ENCODE data around the gene GATAD2A.

GATAD2A gene

DNA sequence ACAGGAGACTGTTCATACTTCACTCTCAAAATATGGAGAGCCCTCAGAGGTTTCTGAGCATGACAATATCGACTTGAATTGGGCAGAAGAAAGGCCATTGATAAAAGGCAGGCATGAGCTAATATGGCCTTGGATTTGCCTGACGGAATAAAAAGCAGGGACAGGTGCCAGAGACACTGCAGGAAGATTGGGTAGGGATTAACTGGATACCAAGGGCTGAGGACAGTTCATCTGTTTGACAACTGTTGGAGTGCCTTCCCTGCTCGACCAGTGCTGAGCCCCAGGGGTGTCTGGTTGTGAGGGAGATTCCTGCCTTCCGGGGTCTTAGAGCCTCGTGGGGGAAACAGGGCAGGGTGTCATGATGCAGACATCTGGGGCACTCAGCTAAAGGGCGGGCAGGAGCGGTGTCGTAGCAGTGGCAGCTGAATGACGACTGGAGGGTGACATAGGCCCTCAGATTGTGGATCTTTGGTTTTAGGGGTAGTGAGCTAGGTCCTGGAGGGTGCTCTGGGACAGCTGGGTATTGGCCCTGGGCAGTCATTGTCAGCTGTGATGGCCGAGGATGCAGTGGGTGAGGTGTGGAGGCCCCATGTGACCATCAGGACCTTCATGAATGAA, 12.3 kb downstream of the GATAD2A start:
- TF ChIP-seq, protein P1, sequence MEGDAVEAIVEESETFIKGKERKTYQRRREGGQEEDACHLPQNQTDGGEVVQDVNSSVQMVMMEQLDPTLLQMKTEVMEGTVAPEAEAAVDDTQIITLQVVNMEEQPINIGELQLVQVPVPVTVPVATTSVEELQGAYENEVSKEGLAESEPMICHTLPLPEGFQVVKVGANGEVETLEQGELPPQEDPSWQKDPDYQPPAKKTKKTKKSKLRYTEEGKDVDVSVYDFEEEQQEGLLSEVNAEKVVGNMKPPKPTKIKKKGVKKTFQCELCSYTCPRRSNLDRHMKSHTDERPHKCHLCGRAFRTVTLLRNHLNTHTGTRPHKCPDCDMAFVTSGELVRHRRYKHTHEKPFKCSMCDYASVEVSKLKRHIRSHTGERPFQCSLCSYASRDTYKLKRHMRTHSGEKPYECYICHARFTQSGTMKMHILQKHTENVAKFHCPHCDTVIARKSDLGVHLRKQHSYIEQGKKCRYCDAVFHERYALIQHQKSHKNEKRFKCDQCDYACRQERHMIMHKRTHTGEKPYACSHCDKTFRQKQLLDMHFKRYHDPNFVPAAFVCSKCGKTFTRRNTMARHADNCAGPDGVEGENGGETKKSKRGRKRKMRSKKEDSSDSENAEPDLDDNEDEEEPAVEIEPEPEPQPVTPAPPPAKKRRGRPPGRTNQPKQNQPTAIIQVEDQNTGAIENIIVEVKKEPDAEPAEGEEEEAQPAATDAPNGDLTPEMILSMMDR (IDR thresholded peaks at IDR 0.05; ENCODE audit: low read depth, low read length): no peak
- no peak for TF ChIP-seq EZH2phosphoT487 (IDR thresholded peaks at IDR 0.05; ENCODE audit: low read depth)
- no peak overlapping the region for H3K4me3 ChIP-seq (ENCODE audit: low read length)
- no peaks in the 10 kb centered on the region for H3K9me3 ChIP-seq (ENCODE audit: insufficient read depth, low read length)
- peaks cover 28% of the 10 kb centered on the region for H3K4me1 ChIP-seq (ENCODE audit: low read length)
- H3K27me3 ChIP-seq (ENCODE audit: low read depth, low read length): no peaks in the 10 kb centered on the region
- peaks cover 5% of the 10 kb centered on the region for H3K36me3 ChIP-seq (replicated peaks; ENCODE audit: low read depth, low read length)
- no peak overlapping the region for H3K4me2 ChIP-seq (ENCODE audit: low read length)
- no peak overlapping the region for H3K27ac ChIP-seq (ENCODE audit: low read length)
- H3K79me2 ChIP-seq (ENCODE audit: low read length): peaks cover 98% of the 10 kb centered on the region
- peaks cover 83% of the 10 kb centered on the region for H4K20me1 ChIP-seq (ENCODE audit: insufficient read depth, low read length)
- no peak overlapping the region for H3K9ac ChIP-seq (ENCODE audit: low read length)
- H2AFZ ChIP-seq (ENCODE audit: low read depth, low read length): no peak overlapping the region

DNA sequence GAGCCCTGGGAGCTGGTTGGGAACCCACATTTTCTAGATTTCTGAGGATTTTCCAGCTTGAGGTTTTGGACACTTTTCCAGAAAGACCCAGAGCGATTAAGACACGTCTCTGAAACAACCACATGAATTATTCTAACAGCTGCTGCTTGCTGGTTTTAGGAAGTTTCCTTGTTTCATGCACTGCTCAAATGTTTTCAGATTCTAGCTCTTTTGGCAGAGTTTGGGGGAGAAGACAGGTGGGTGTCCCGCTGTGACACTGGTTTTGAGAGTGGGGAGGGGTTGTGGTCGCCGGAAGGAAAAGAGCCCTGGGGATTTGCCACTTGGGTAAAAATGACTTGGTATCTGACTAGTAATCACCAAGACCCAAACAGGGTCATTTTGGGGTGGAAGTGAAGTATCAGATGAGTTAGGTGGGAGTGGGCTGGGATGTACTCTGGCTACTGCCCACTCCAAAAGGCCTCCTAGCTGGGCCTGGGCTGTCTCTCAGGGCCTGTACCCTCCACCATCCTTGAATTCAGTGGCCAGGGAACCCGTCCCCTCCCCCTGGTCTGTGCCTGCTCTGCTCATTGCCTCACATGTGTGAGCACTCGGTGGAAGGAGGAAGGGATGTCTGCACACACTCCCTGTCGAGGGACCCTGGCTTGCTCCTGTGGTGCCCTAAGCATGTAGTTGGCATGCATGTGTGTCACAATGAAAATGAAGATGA, 13.2 kb downstream of the GATAD2A start:
- Histone ChIP-seq H3K4me1 (ENCODE audit: low read length) (peaks cover 28% of the 10 kb centered on the region), H3K36me3 (replicated peaks; ENCODE audit: low read depth, low read length) (peaks cover 5% of the 10 kb centered on the region), H3K4me3 (ENCODE audit: low read length) (no peak overlapping the region), H4K20me1 (ENCODE audit: insufficient read depth, low read length) (peaks cover 81% of the 10 kb centered on the region), H3K79me2 (ENCODE audit: low read length) (peaks cover 98% of the 10 kb centered on the region), H3K9ac (ENCODE audit: low read length) (no peak overlapping the region), H3K27ac (ENCODE audit: low read length) (no peak overlapping the region), H2AFZ (ENCODE audit: low read depth, low read length) (no peak overlapping the region), H3K27me3 (ENCODE audit: low read depth, low read length) (no peaks in the 10 kb centered on the region), H3K9me3 (ENCODE audit: insufficient read depth, low read length) (no peaks in the 10 kb centered on the region), H3K4me2 (ENCODE audit: low read length) (peak overlapping the region; percentile 21; the same call in 1 of the 2 replicates)
- no peak for TF ChIP-seq EZH2phosphoT487 (IDR thresholded peaks at IDR 0.05; ENCODE audit: low read depth)
- TF ChIP-seq, protein P1 (IDR thresholded peaks at IDR 0.05; ENCODE audit: low read depth, low read length): no peak

DNA sequence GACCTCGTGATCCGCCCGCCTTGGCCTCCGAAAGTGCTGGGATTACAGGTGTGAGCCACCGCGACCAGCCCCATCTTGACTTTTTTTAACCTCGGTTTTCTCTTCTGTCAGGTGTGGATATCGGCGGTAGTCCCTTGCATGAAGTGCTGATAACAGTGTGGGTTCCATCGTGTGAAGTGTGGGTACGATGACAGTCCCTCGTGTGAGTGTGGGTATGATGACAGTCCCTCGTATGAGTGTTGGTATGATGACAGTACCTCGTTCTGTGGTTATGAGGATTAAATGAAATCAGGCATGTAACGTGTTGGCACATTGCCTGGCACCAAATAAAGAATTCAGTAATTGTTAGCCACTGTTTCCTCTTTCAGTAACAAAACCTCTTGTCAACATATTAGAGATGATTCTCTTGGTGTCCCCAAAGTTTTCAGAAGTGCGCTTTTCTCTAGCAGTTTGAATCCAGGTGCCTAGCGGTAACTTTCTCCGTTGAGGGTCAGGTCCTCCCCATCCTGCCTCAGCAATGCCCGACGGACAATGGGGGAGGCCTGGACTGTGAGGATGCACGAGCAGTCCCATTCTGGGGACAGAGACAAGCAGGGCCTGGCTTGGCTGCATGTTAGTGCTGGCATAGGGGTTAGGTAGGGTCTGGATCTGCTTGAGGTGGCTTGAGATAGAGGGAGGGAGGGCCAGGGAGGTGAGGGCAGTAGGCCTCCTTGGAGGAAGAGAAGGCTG, 15.3 kb downstream of the GATAD2A start:
- no peaks in the 10 kb centered on the region for H3K36me3 ChIP-seq (replicated peaks; ENCODE audit: low read depth, low read length)
- H3K9ac ChIP-seq (ENCODE audit: low read length): no peak overlapping the region
- H3K4me2 ChIP-seq (ENCODE audit: low read length): peak overlapping the region; percentile 31
- no peak overlapping the region for H3K4me3 ChIP-seq (ENCODE audit: low read length)
- peaks cover 92% of the 10 kb centered on the region for H4K20me1 ChIP-seq (ENCODE audit: insufficient read depth, low read length)
- no peaks in the 10 kb centered on the region for H3K27me3 ChIP-seq (ENCODE audit: low read depth, low read length)
- H3K4me1 ChIP-seq (ENCODE audit: low read length): peaks cover 28% of the 10 kb centered on the region
- no peak for TF ChIP-seq EZH2phosphoT487 (IDR thresholded peaks at IDR 0.05; ENCODE audit: low read depth)
- TF ChIP-seq, protein P1 (IDR thresholded peaks at IDR 0.05; ENCODE audit: low read depth, low read length): no peak
- H3K9me3 ChIP-seq (ENCODE audit: insufficient read depth, low read length): no peaks in the 10 kb centered on the region
- peaks cover 98% of the 10 kb centered on the region for H3K79me2 ChIP-seq (ENCODE audit: low read length)
- no peak overlapping the region for H2AFZ ChIP-seq (ENCODE audit: low read depth, low read length)
- peak overlapping the region; percentile 10; the same call in 1 of the 2 replicates for H3K27ac ChIP-seq (ENCODE audit: low read length)

DNA sequence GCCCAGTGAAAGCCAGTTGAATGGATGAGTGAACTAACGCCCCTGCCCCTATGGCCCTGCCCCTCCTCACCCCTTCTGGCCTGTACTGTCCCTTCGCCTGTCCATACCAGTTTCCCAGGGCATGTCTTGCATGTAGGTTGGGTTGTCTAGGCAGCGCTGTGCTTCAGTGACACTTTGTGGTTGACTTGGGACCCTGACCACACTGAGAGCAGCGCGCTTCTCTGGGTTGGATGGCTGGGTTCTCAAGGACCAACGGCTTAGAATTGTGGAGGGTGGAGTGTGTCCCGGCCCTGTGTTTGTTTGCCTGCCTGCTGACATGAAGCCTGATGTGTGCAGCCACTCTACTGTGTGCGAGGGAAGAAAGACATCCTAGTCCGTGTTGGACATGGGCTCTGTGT, 15.8 kb downstream of the GATAD2A start:
- TF ChIP-seq EZH2phosphoT487 (IDR thresholded peaks at IDR 0.05; ENCODE audit: low read depth): no peak
- TF ChIP-seq, protein P1 (IDR thresholded peaks at IDR 0.05; ENCODE audit: low read depth, low read length): no peak
- no peak overlapping the region for H3K4me3 ChIP-seq (ENCODE audit: low read length)
- no peak overlapping the region for H3K27ac ChIP-seq (ENCODE audit: low read length)
- no peaks in the 10 kb centered on the region for H3K36me3 ChIP-seq (replicated peaks; ENCODE audit: low read depth, low read length)
- no peak overlapping the region for H3K4me2 ChIP-seq (ENCODE audit: low read length)
- no peak overlapping the region for H3K9ac ChIP-seq (ENCODE audit: low read length)
- H3K9me3 ChIP-seq (ENCODE audit: insufficient read depth, low read length): no peaks in the 10 kb centered on the region
- H3K4me1 ChIP-seq (ENCODE audit: low read length): peaks cover 28% of the 10 kb centered on the region
- H3K27me3 ChIP-seq (ENCODE audit: low read depth, low read length): no peaks in the 10 kb centered on the region
- peaks cover 92% of the 10 kb centered on the region for H4K20me1 ChIP-seq (ENCODE audit: insufficient read depth, low read length)
- H2AFZ ChIP-seq (ENCODE audit: low read depth, low read length): no peak overlapping the region
- H3K79me2 ChIP-seq (ENCODE audit: low read length): peaks cover 98% of the 10 kb centered on the region
